H9 (cell line): Measurements from ENCODE around the gene ARHGAP4. TPM values are rescaled to one million over a fixed set of nuclear protein-coding genes. Genes with fewer than 3 reads are reported as not detected.

Experiments
- DNase-seq: peaks from one replicate; pipeline ENCODE4 v3.0.0-alpha.2; 2017
- H2AFZ ChIP-seq: one replicate; pipeline ENCODE4 v1.6.1; 2013; ENCODE audit warnings: mild to moderate bottlenecking, low read length, control low read depth, moderate library complexity
- H2AK5ac ChIP-seq: 2 replicates; pipeline ENCODE4 v1.6.1; 2013; ENCODE audit warnings: low read length, control low read depth, mixed read lengths; ENCODE audit not compliant: insufficient read length
- H2BK120ac ChIP-seq: one replicate; pipeline ENCODE4 v1.6.1; 2013; ENCODE audit warnings: low read depth, mild to moderate bottlenecking, low read length, control low read depth, inconsistent platforms; ENCODE audit not compliant: poor library complexity, severe bottlenecking
- H2BK12ac ChIP-seq: 2 replicates; pipeline ENCODE4 v1.6.1; 2013; ENCODE audit warnings: low read length, control low read depth, mixed read lengths, low read depth; ENCODE audit not compliant: insufficient read length
- H2BK15ac ChIP-seq: 2 replicates; pipeline ENCODE4 v1.6.1; 2013; ENCODE audit warnings: low read depth, low read length, control low read depth
- H2BK20ac ChIP-seq: one replicate; pipeline ENCODE4 v1.6.1; 2013; ENCODE audit warnings: low read depth, mild to moderate bottlenecking, low read length, control low read depth, inconsistent platforms; ENCODE audit not compliant: poor library complexity, severe bottlenecking
- H2BK5ac ChIP-seq: 2 replicates; pipeline ENCODE4 v1.6.1; 2013; ENCODE audit warnings: low read length, control low read depth, mixed read lengths; ENCODE audit not compliant: insufficient read length
- H3K14ac ChIP-seq: 2 replicates; pipeline ENCODE4 v1.6.1; 2013; ENCODE audit warnings: low read length, control low read depth; ENCODE audit not compliant: insufficient read depth
- H3K18ac ChIP-seq: 2 replicates; pipeline ENCODE4 v1.6.1; 2013; ENCODE audit warnings: low read depth, mild to moderate bottlenecking, mixed read lengths, low read length, control low read depth; ENCODE audit not compliant: insufficient read length
- H3K23ac ChIP-seq: 2 replicates; pipeline ENCODE4 v1.6.1; 2013; ENCODE audit warnings: low read length, control low read depth, mixed read lengths, low read depth; ENCODE audit not compliant: insufficient read length
- H3K23me2 ChIP-seq: 2 replicates; pipeline ENCODE4 v1.6.1; 2013; ENCODE audit warnings: low read depth, mild to moderate bottlenecking, mixed read lengths, low read length, control low read depth; ENCODE audit not compliant: insufficient read length, poor library complexity, severe bottlenecking
- H3K27ac ChIP-seq: 2 replicates; pipeline ENCODE4 v1.5.1; 2013; ENCODE audit warnings: low read length, control low read depth, mixed read lengths, low read depth; ENCODE audit not compliant: insufficient read length
- H3K27me3 ChIP-seq: 2 replicates; pipeline ENCODE4 v1.6.1; 2013; ENCODE audit warnings: low read length, control low read depth, inconsistent platforms; ENCODE audit not compliant: insufficient read depth
- H3K4ac ChIP-seq: 2 replicates; pipeline ENCODE4 v1.6.1; 2013; ENCODE audit warnings: low read depth, mild to moderate bottlenecking, control low read depth, inconsistent platforms, low read length, moderate library complexity
- H3K4me1 ChIP-seq: 2 replicates; pipeline ENCODE4 v1.6.1; 2013; ENCODE audit warnings: low read length, control low read depth, inconsistent platforms; ENCODE audit not compliant: insufficient read depth
- H3K4me2 ChIP-seq: 2 replicates; pipeline ENCODE4 v1.6.1; 2013; ENCODE audit warnings: low read length, control low read depth, mixed read lengths; ENCODE audit not compliant: insufficient read length, insufficient read depth
- H3K56ac ChIP-seq: 2 replicates; pipeline ENCODE4 v1.6.1; 2013; ENCODE audit warnings: low read depth, mild to moderate bottlenecking, mixed read lengths, low read length, control low read depth; ENCODE audit not compliant: insufficient read length
- H3K79me1 ChIP-seq: 2 replicates; pipeline ENCODE4 v1.6.1; 2013; ENCODE audit warnings: low read depth, mild to moderate bottlenecking, moderate library complexity, low read length, control low read depth, inconsistent platforms; ENCODE audit not compliant: insufficient read depth, poor library complexity, severe bottlenecking
- H3K79me2 ChIP-seq: 2 replicates; pipeline ENCODE4 v1.6.1; 2013; ENCODE audit warnings: low read length, control low read depth, inconsistent platforms; ENCODE audit not compliant: insufficient read depth
- H3K9ac ChIP-seq: 2 replicates; pipeline ENCODE4 v1.6.1; 2013; ENCODE audit warnings: low read length, control low read depth, mixed read lengths; ENCODE audit not compliant: insufficient read length; ENCODE audit errors: extremely low read depth
- H3K9me3 ChIP-seq: one replicate; pipeline ENCODE4 v1.6.1; 2013; ENCODE audit warnings: low read depth, low read length, inconsistent platforms; ENCODE audit not compliant: control insufficient read depth
- H3T11ph ChIP-seq: one replicate; pipeline ENCODE4 v1.6.1; 2013; ENCODE audit warnings: mild to moderate bottlenecking, low read length, control low read depth, inconsistent platforms
- H4K20me1 ChIP-seq: one replicate; pipeline ENCODE4 v1.6.1; 2013; ENCODE audit not compliant: control insufficient read depth, insufficient read length, insufficient read depth
- H4K5ac ChIP-seq: 2 replicates; pipeline ENCODE4 v1.6.1; 2013; ENCODE audit warnings: low read depth, mild to moderate bottlenecking, mixed read lengths, low read length, control low read depth; ENCODE audit not compliant: insufficient read length
- H4K8ac ChIP-seq: replicated peaks from 2 replicates; pipeline ENCODE4 v1.6.1; 2013; ENCODE audit warnings: low read length, control low read depth, mixed read lengths, low read depth; ENCODE audit not compliant: insufficient read length
- H4K91ac ChIP-seq: 2 replicates; pipeline ENCODE4 v1.6.1; 2013; ENCODE audit warnings: low read depth, mild to moderate bottlenecking, moderate library complexity, mixed read lengths, low read length, control low read depth; ENCODE audit not compliant: insufficient read length
- H3K27ac Mint-ChIP-seq, 3 experiments: 2 replicates in 2 of 3; 3 replicates in 1 of 3; pipeline ENCODE4 v1.8.0; 2020 to 2021; ENCODE audit warnings: mixed read lengths in 3 of 3, mild to moderate bottlenecking in 1 of 3, moderate library complexity in 1 of 3
- H3K27me3 Mint-ChIP-seq: 2 replicates; pipeline ENCODE4 v1.8.0; 2021; ENCODE audit warnings: low read depth, mild to moderate bottlenecking, moderate library complexity, mixed read lengths
- H3K36me3 Mint-ChIP-seq, 3 experiments: 2 replicates in 2 of 3; 3 replicates in 1 of 3; pipeline ENCODE4 v1.8.0; 2020 to 2021; ENCODE audit warnings: low read depth in 3 of 3, mixed read lengths in 3 of 3; ENCODE audit not compliant: insufficient read depth in 1 of 3
- H3K4me1 Mint-ChIP-seq, 2 experiments: 2 replicates each; pipeline ENCODE4 v1.8.0; 2020; ENCODE audit warnings: mixed read lengths in 2 of 2
- H3K4me3 Mint-ChIP-seq, 2 experiments: 2 replicates in 1 of 2; 3 replicates in 1 of 2; pipeline ENCODE4 v1.8.0; 2020 to 2021; ENCODE audit warnings: mild to moderate bottlenecking in 2 of 2, mixed read lengths in 2 of 2, moderate library complexity in 1 of 2
- H3K9me3 Mint-ChIP-seq, 2 experiments: 2 replicates in 1 of 2; 3 replicates in 1 of 2; pipeline ENCODE4 v1.8.0; 2020; ENCODE audit warnings: mild to moderate bottlenecking in 2 of 2, mixed read lengths in 2 of 2, moderate library complexity in 1 of 2
- CTCF ChIP-seq: fragments of 200-600 bp; sonication (generic); conservative IDR thresholded peaks from 3 replicates; pipeline ENCODE4 v1.8.0; 2021; ENCODE audit warnings: antibody characterized with exemption, mild to moderate bottlenecking
- WGBS: extraction: QIAGEN DNeasy Blood & Tissue Kit; methylation state at CpG from one replicate; pipeline ENCODE4 v1.1.7; 2013; ENCODE audit warnings: missing lambda C conversion rate, low lambda C conversion rate, mixed read lengths; ENCODE audit not compliant: insufficient read length; ENCODE audit errors: extremely low coverage; 5-methylcytosine and 5-hydroxymethylcytosine counted together
- total RNA-seq: library from RNA; stranded (reverse); gene quantifications from 2 replicates; pipeline ENCODE4 v1.2.1, GENCODE V29; 2021

The ARHGAP4 gene
- total RNA-seq, 1 experiment from 2014 or later, result 37.8 TPM

GRCh38 chrX:153881281-153881680 is 44.8 kb downstream of the ARHGAP4 start:
- H4K91ac ChIP-seq, result no peak overlapping the region
- H2BK15ac ChIP-seq, result no peak overlapping the region
- Mint-ChIP-seq H3K9me3 (peaks cover 52 to 67% of the 10 kb centered on the region in 2 experiments), H3K4me3 (no peak overlapping the region), H3K27ac (no peak overlapping the region), H3K36me3 (peaks cover 6 to 11% (median 7%) of the 10 kb centered on the region in 3 experiments; a peak in 6 of 7 replicates), H3K27me3 (peaks cover 29% of the 10 kb centered on the region), H3K4me1 (peaks cover 30 to 58% of the 10 kb centered on the region in 2 experiments)
- no peak overlapping the region for H3T11ph ChIP-seq
- no peak for DNase-seq
- H3K56ac ChIP-seq, result no peak overlapping the region
- no peak overlapping the region for H3K4ac ChIP-seq
- no peak overlapping the region for H3K18ac ChIP-seq
- no peak overlapping the region for H2BK20ac ChIP-seq
- no peak overlapping the region for H2BK5ac ChIP-seq
- no peaks in the 10 kb centered on the region for H4K20me1 ChIP-seq
- H4K5ac ChIP-seq, result no peak overlapping the region
- H3K27ac ChIP-seq, result no peak overlapping the region
- H3K9me3 ChIP-seq, result no peaks in the 10 kb centered on the region
- no peaks in the 10 kb centered on the region for H3K79me2 ChIP-seq
- no CpG with 5 or more reads among the region's 7 CpGs for WGBS
- H3K4me2 ChIP-seq, result no peak overlapping the region
- no peak overlapping the region for H4K8ac ChIP-seq
- no peaks in the 10 kb centered on the region; the same call in none of the 2 replicates for H3K4me1 ChIP-seq
- H2BK12ac ChIP-seq, result no peak overlapping the region
- no peak overlapping the region for H2AK5ac ChIP-seq
- H2BK120ac ChIP-seq, result no peak overlapping the region
- no peak overlapping the region for H3K23ac ChIP-seq
- no peaks in the 10 kb centered on the region for H3K79me1 ChIP-seq
- H3K23me2 ChIP-seq, result peaks cover 3% of the 10 kb centered on the region
- no peaks in the 10 kb centered on the region for H3K27me3 ChIP-seq
- H2AFZ ChIP-seq, result no peak overlapping the region
- no peak for TF ChIP-seq CTCF
- H3K14ac ChIP-seq, result no peak overlapping the region
- H3K9ac ChIP-seq, result no peak overlapping the region
